B cell (primary cell): ENCODE results near the gene NUP62. TPM values are rescaled to one million over a fixed set of nuclear protein-coding genes. Genes with fewer than 3 reads are reported as not detected.

Experiments
- ATAC-seq: fragments of 200-7000 bp; cut with Tn5 transposase; one replicate; pipeline ENCODE4 v1.10.0; 2021; ENCODE audit warnings: low read depth, mild to moderate bottlenecking, moderate number of reproducible peaks, moderate library complexity
- CTCF ChIA-PET: fragments of 350-600 bp; sonication (Branson Sonifier 250); formaldehyde crosslinking; loops from one replicate; lab custom pipeline; 2021; ENCODE audit warnings: antibody characterized with exemption, inconsistent platforms; lab: Charles Lee
- POLR2A ChIA-PET: fragments of 350-600 bp; sonication (Branson Sonifier 250); formaldehyde crosslinking; loops from one replicate; lab custom pipeline; 2021; ENCODE audit warnings: antibody characterized with exemption; lab: Charles Lee
- DNase-seq: peaks from one replicate; pipeline ENCODE4 v3.0.0; 2013
- H2AFZ ChIP-seq: 2 replicates; pipeline ENCODE4 v1.6.1; 2012; ENCODE audit warnings: mild to moderate bottlenecking, low read depth, low read length; ENCODE audit not compliant: insufficient read depth, poor library complexity, severe bottlenecking
- H3K27ac ChIP-seq, 2 donors: 1 replicate in 1 of 2; 2 replicates in 1 of 2; pipeline ENCODE4 v1.5.1; 2012 to 2013; ENCODE audit warnings: low read length in 2 of 2, mild to moderate bottlenecking in 2 of 2, moderate library complexity in 1 of 2
- H3K27me3 ChIP-seq, 4 experiments: fragments of 200-600 bp in 1 of 4; sonication (generic) in 1 of 4; replicated peaks in 1 of 4; 1 replicate in 2 of 4; 2 replicates in 2 of 4; pipeline versions ENCODE4 v1.6.1 to v1.7.0; 2013 to 2016; ENCODE audit warnings: low read length in 3 of 4, mild to moderate bottlenecking in 2 of 4, mixed read lengths in 1 of 4, moderate library complexity in 1 of 4; ENCODE audit not compliant: insufficient read depth in 4 of 4, control insufficient read depth in 3 of 4; ENCODE audit errors: control extremely low read depth in 1 of 4
- H3K36me3 ChIP-seq, 2 experiments: replicated peaks in 1 of 2; 1 replicate in 1 of 2; 2 replicates in 1 of 2; pipeline versions ENCODE4 v1.6.1 to v1.7.1; 2013; ENCODE audit warnings: low read length in 1 of 2; ENCODE audit not compliant: insufficient read depth in 2 of 2, control insufficient read depth in 1 of 2; ENCODE audit errors: control extremely low read depth in 1 of 2, extremely low read depth in 1 of 2
- H3K4me1 ChIP-seq, 2 donors: fragments of 200-600 bp in 1 of 2; sonication (generic) in 1 of 2; 1 replicate in 1 of 2; 2 replicates in 1 of 2; pipeline versions ENCODE4 v1.5.1 to v1.6.1; 2013 to 2017; ENCODE audit warnings: low read length in 2 of 2; ENCODE audit not compliant: control insufficient read depth in 2 of 2, insufficient read depth in 2 of 2
- H3K4me2 ChIP-seq: replicated peaks from 2 replicates; pipeline ENCODE3; 2012; ENCODE audit warnings: mild to moderate bottlenecking, low read depth, low read length; ENCODE audit not compliant: poor library complexity, severe bottlenecking
- H3K4me3 ChIP-seq, 5 experiments: fragments of 200-600 bp in 1 of 5; sonication (generic) in 1 of 5; 1 replicate in 3 of 5; 2 replicates in 2 of 5; pipeline versions ENCODE4 v1.5.1 to v1.7.0; 2011 to 2016; ENCODE audit warnings: low read length in 4 of 5, mild to moderate bottlenecking in 4 of 5, low read depth in 2 of 5, control low read depth in 1 of 5, moderate library complexity in 1 of 5; ENCODE audit not compliant: insufficient read depth in 1 of 5; ENCODE audit errors: control extremely low read depth in 1 of 5, extremely low read depth in 1 of 5
- H3K79me2 ChIP-seq: fragments of 200-600 bp; sonication (generic); one replicate; pipeline ENCODE4 v1.6.0; 2016; ENCODE audit warnings: low read length; ENCODE audit not compliant: control insufficient read depth, insufficient read depth
- H3K9ac ChIP-seq: fragments of 200-600 bp; sonication (generic); 2 replicates; pipeline ENCODE4 v1.6.1; 2017; ENCODE audit warnings: mild to moderate bottlenecking, low read length, moderate library complexity
- H3K9me3 ChIP-seq, 3 donors: one replicate each; pipeline versions ENCODE4 v1.6.1 to v1.7.1; 2013; ENCODE audit warnings: low read length in 2 of 3; ENCODE audit not compliant: control insufficient read depth in 2 of 3, insufficient read depth in 1 of 3; ENCODE audit errors: control extremely low read depth in 1 of 3
- H4K20me1 ChIP-seq: 2 replicates; pipeline ENCODE4 v1.6.0; 2012; ENCODE audit warnings: mild to moderate bottlenecking, low read length; ENCODE audit not compliant: insufficient read depth, control insufficient read depth, poor library complexity, severe bottlenecking
- H3K27ac Mint-ChIP-seq: one replicate; pipeline ENCODE4 v1.8.0; 2021; ENCODE audit warnings: mixed read lengths
- H3K27me3 Mint-ChIP-seq: one replicate; pipeline ENCODE4 v1.8.0; 2021; ENCODE audit warnings: mixed read lengths
- H3K4me1 Mint-ChIP-seq: one replicate; pipeline ENCODE4 v1.8.0; 2021; ENCODE audit warnings: mixed read lengths
- H3K4me3 Mint-ChIP-seq: one replicate; pipeline ENCODE4 v1.8.0; 2021; ENCODE audit warnings: mixed read lengths
- H3K9me3 Mint-ChIP-seq: one replicate; pipeline ENCODE4 v1.8.0; 2022; ENCODE audit warnings: mixed read lengths; ENCODE audit not compliant: insufficient read depth
- EZH2 ChIP-seq: IDR thresholded peaks from 2 replicates; pipeline ENCODE4 v1.6.1; 2012; ENCODE audit warnings: borderline replicate concordance, low read depth, mild to moderate bottlenecking, moderate library complexity, low read length; ENCODE audit not compliant: insufficient read depth, poor library complexity, severe bottlenecking
- WGBS: methylation state at CpG from one replicate; pipeline ENCODE4 v1.1.5; 2013; ENCODE audit warnings: missing lambda C conversion rate; ENCODE audit not compliant: insufficient coverage; 5-methylcytosine and 5-hydroxymethylcytosine counted together
- intact Hi-C: fragments of 100-400 bp; cut with micrococcal nuclease; formaldehyde crosslinking; loops from one replicate; pipeline ENCODE4 v1.10.0; 2022
- polyA minus RNA-seq: library from RNA; depleted of rRNA, polyadenylated mRNA; stranded (reverse); fragments of >200 nt; gene quantifications from 2 replicates; pipeline ENCODE4 v1.2.3, GENCODE V29; 2012
- polyA plus RNA-seq: library from polyadenylated mRNA; depleted of rRNA; stranded (reverse); fragments of >200 nt; gene quantifications from 2 replicates; pipeline ENCODE4 v1.2.3, GENCODE V29; 2012
- total RNA-seq, 2 donors: library from RNA; stranded (reverse); fragments of 120-200 nt in 1 of 2; gene quantifications; 1 replicate in 1 of 2; 2 replicates in 1 of 2; pipeline versions ENCODE4 v1.2.3 to v1.2.4, GENCODE V29; 2013 to 2022
- TF ChIP-seq, protein P1 (sequence below): fragments of 200-600 bp; IDR thresholded peaks from one replicate; pipeline ENCODE4 v1.8.0; 2022; ENCODE audit warnings: antibody characterized with exemption, mild to moderate bottlenecking

The NUP62 gene, protein sequence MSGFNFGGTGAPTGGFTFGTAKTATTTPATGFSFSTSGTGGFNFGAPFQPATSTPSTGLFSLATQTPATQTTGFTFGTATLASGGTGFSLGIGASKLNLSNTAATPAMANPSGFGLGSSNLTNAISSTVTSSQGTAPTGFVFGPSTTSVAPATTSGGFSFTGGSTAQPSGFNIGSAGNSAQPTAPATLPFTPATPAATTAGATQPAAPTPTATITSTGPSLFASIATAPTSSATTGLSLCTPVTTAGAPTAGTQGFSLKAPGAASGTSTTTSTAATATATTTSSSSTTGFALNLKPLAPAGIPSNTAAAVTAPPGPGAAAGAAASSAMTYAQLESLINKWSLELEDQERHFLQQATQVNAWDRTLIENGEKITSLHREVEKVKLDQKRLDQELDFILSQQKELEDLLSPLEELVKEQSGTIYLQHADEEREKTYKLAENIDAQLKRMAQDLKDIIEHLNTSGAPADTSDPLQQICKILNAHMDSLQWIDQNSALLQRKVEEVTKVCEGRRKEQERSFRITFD
- 75.7 and 81.7 TPM in 2 replicates for total RNA-seq
- total RNA-seq (2013) = 46.5 TPM
- polyA plus RNA-seq = 14.9 and 25.2 TPM in 2 replicates
- 50.2 and 64.9 TPM in 2 replicates for polyA minus RNA-seq

DNA sequence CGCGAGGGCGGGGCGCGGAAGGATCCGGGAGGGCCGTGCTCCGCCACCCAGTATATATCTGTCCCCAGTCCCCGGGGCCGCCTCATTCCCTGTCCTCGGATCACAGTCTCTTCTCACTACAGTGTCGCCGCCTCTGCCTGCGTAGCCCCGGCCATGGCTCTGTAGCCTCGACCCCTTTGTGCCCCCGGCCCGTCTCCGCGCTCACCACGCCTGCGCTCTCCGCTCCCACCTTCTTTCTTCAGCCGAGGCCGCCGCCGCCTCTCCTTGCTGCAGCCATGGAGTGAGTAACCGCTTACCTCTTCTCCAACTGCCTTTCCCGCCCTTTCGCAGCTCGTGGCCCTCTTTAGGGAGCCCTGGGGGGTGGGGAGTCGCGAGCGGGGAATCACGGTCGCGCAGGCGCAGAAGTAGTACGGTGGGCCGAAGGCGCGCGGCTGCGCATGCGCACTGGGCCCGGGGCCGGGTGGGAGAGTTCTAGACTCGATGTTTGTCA lies at the start of gene NUP62, which contains the start of gene ATF5:
Gene NUP62, minus strand, starts transcription at position 384 of the 490 bp plus-strand sequence. CDS start 19,697 bp downstream, outside the sequence.
Gene ATF5, plus strand, starts transcription at position 85 of the 490 bp plus-strand sequence. CDS start 1,646 bp downstream, outside the sequence.
- peaks cover 20 to 37% of the 10 kb centered on the region in 2 donors for H3K4me1 ChIP-seq

More for the DNA sequence above, at the start of gene NUP62, which contains the start of gene ATF5:
- peaks cover 40% of the 10 kb centered on the region for H4K20me1 ChIP-seq
- peak within 1 kb of the TSS; percentile 90 for H2AFZ ChIP-seq
- Mint-ChIP-seq H3K4me1 (peaks cover 58% of the 10 kb centered on the region), H3K27ac (peak within 1 kb of the TSS; percentile 98), H3K27me3 (no peaks in the 10 kb centered on the region), H3K9me3 (no peaks in the 10 kb centered on the region), H3K4me3 (peak within 1 kb of the TSS; percentile 100)
- TF ChIP-seq EZH2 = no peak
- TF ChIP-seq, protein P1, sequence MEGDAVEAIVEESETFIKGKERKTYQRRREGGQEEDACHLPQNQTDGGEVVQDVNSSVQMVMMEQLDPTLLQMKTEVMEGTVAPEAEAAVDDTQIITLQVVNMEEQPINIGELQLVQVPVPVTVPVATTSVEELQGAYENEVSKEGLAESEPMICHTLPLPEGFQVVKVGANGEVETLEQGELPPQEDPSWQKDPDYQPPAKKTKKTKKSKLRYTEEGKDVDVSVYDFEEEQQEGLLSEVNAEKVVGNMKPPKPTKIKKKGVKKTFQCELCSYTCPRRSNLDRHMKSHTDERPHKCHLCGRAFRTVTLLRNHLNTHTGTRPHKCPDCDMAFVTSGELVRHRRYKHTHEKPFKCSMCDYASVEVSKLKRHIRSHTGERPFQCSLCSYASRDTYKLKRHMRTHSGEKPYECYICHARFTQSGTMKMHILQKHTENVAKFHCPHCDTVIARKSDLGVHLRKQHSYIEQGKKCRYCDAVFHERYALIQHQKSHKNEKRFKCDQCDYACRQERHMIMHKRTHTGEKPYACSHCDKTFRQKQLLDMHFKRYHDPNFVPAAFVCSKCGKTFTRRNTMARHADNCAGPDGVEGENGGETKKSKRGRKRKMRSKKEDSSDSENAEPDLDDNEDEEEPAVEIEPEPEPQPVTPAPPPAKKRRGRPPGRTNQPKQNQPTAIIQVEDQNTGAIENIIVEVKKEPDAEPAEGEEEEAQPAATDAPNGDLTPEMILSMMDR = no peak
- H3K9ac ChIP-seq = peak within 1 kb of the TSS; percentile 92
- H3K4me3 ChIP-seq = peak within 1 kb of the TSS; percentile 70 to 98 (median 89)
- intact Hi-C loops = loop anchor here (1.0 to 10.0 kb wide), 5 partner anchors 32 to 876 kb away; partner anchors contain the start of genes AKT1S1, TBC1D17 and VRK3
- no peaks in the 10 kb centered on the region for H3K27me3 ChIP-seq
- under 1% methylated on average over 44 of the region's 48 CpGs for WGBS
- H3K27ac ChIP-seq = peak within 1 kb of the TSS; percentile 80 to 97
- peaks cover 53% of the 10 kb centered on the region for H3K79me2 ChIP-seq
- H3K9me3 ChIP-seq = peaks cover 0 to 3% (median 0%) of the 10 kb centered on the region in 3 donors
- H3K4me2 ChIP-seq = peak within 1 kb of the TSS; percentile 94
- peak; percentile 96 for DNase-seq
- ATAC-seq = peak; percentile 37
- peaks cover 1 to 23% of the 10 kb centered on the region in 2 experiments for H3K36me3 ChIP-seq
- ChIA-PET POLR2A (interaction anchor here (0.7 to 3.1 kb wide), 15 partner anchors 11 to 1622 kb away, joined by 3 to 28 read pairs (median 5); partner anchors contain the start of genes AKT1S1, FUZ, PNKP and SCAF1), CTCF (interaction anchor here (0.9 to 3.1 kb wide), 5 partner anchors 9 to 52 kb away, joined by 3 to 20 read pairs (median 8); partner anchors contain the start of genes AKT1S1 and TBC1D17)
